T-cell (primary cell): ENCODE results near the gene NCS1. TPM values are rescaled to one million over a fixed set of nuclear protein-coding genes. Genes with fewer than 3 reads are reported as not detected.

Experiments used
- ATAC-seq, 4 experiments: fragments of 200-7000 bp in 3 of 4; fragments of 150-1000 bp in 1 of 4; cut with Tn5 transposase; replicated peaks in 1 of 4; 1 replicate in 3 of 4; 2 replicates in 1 of 4; pipeline ENCODE4 v1.10.0; 2021; ENCODE audit warnings: moderate library complexity in 3 of 4, mild to moderate bottlenecking in 2 of 4, moderate number of reproducible peaks in 1 of 4
- CTCF ChIA-PET, 2 donors: fragments of 300-600 bp; sonication (Branson Sonifier 250); formaldehyde crosslinking; loops; one replicate each; lab custom pipeline; 2022; ENCODE audit warnings: antibody characterized with exemption in 2 of 2; lab: Charles Lee
- POLR2A ChIA-PET, 2 donors: fragments of 300-600 bp; sonication (Branson Sonifier 250); formaldehyde crosslinking; loops; one replicate each; lab custom pipeline; 2022; ENCODE audit warnings: antibody characterized with exemption in 2 of 2; lab: Charles Lee
- DNase-seq, 35 experiments: peaks; one replicate each; pipeline versions ENCODE4 v3.0.0 to v3.0.0-alpha.2; 2013 to 2023
- H3K27ac ChIP-seq: one replicate; pipeline ENCODE4 v1.5.1; 2013; ENCODE audit warnings: low read length
- H3K27me3 ChIP-seq, 2 experiments: replicated peaks in 1 of 2; 1 replicate in 1 of 2; 2 replicates in 1 of 2; pipeline versions ENCODE4 v1.6.1 to v1.7.0; 2013; ENCODE audit warnings: low read length in 1 of 2, mixed read lengths in 1 of 2; ENCODE audit not compliant: control insufficient read depth in 2 of 2, insufficient read depth in 2 of 2; ENCODE audit errors: extremely low read depth in 1 of 2
- H3K36me3 ChIP-seq, 2 donors: 1 replicate in 1 of 2; 2 replicates in 1 of 2; pipeline versions ENCODE4 v1.6.1 to v1.7.0; 2013; ENCODE audit warnings: low read length in 1 of 2; ENCODE audit not compliant: control insufficient read depth in 2 of 2, insufficient read depth in 1 of 2; ENCODE audit errors: extremely low read depth in 1 of 2
- H3K4me1 ChIP-seq, 2 experiments: 1 replicate in 1 of 2; 2 replicates in 1 of 2; pipeline versions ENCODE4 v1.6.1 to v1.7.0; 2013; ENCODE audit warnings: low read length in 2 of 2, mixed read lengths in 1 of 2; ENCODE audit not compliant: insufficient read depth in 2 of 2, control insufficient read depth in 1 of 2; ENCODE audit errors: extremely low read depth in 1 of 2
- H3K4me3 ChIP-seq, 2 donors: 1 replicate in 1 of 2; 2 replicates in 1 of 2; pipeline versions ENCODE4 v1.5.1 to v1.7.0; 2013; ENCODE audit warnings: mild to moderate bottlenecking in 2 of 2, low read length in 1 of 2, moderate library complexity in 1 of 2; ENCODE audit not compliant: control insufficient read depth in 1 of 2; ENCODE audit errors: extremely low read depth in 1 of 2
- H3K9me3 ChIP-seq: 2 replicates; pipeline ENCODE4 v1.7.0; 2013
- H3K27ac Mint-ChIP-seq, 2 donors: one replicate each; pipeline ENCODE4 v1.8.0; 2020 to 2021; ENCODE audit warnings: mild to moderate bottlenecking in 2 of 2, mixed read lengths in 2 of 2
- H3K27me3 Mint-ChIP-seq, 2 donors: one replicate each; pipeline ENCODE4 v1.8.0; 2021 to 2022; ENCODE audit warnings: mixed read lengths in 2 of 2
- H3K36me3 Mint-ChIP-seq: one replicate; pipeline ENCODE4 v1.8.0; 2021; ENCODE audit warnings: mixed read lengths
- H3K4me1 Mint-ChIP-seq, 3 donors: one replicate each; pipeline ENCODE4 v1.8.0; 2020 to 2022; ENCODE audit warnings: mixed read lengths in 3 of 3, mild to moderate bottlenecking in 1 of 3
- H3K4me3 Mint-ChIP-seq, 3 donors: one replicate each; pipeline ENCODE4 v1.8.0; 2020 to 2022; ENCODE audit warnings: mild to moderate bottlenecking in 3 of 3, mixed read lengths in 3 of 3, moderate library complexity in 3 of 3
- H3K9me3 Mint-ChIP-seq, 3 donors: one replicate each; pipeline ENCODE4 v1.8.0; 2020 to 2022; ENCODE audit warnings: mixed read lengths in 3 of 3
- WGBS: methylation state at CpG from one replicate; pipeline ENCODE4 v1.1.5; 2013; ENCODE audit warnings: missing lambda C conversion rate; ENCODE audit not compliant: insufficient coverage; 5-methylcytosine and 5-hydroxymethylcytosine counted together
- total RNA-seq, 35 experiments: library from RNA in 6 of 35; stranded (reverse) in 6 of 35; fragments of 120-200 nt in 1 of 35; gene quantifications; one replicate each; pipeline versions ENCODE4 v1.2.1 to v1.2.4 and lab custom pipeline; 2013 to 2026

NCS1 gene
- total RNA-seq, 5 donors from 2014 or later (not counting 1 experiment from before 2014, with no cell fraction given) = 0.20 to 0.82 (median 0.46) TPM; not detected in 1

- WGBS = 92% methylated on average over 2 of the region's 4 CpGs
- H3K27me3 Mint-ChIP-seq = peaks cover 33 to 48% of the 10 kb centered on the region in 2 donors
- CTCF ChIA-PET = interaction anchor here in 1 of 2 donors (0.7 to 0.8 kb wide), 2 partner anchors 9 to 504 kb away, joined by 3 to 9 read pairs; no protein-coding TSS in a partner anchor
Observed at GRCh38 chr9:130259044-130259443, 86.8 kb downstream of the NCS1 start.

GRCh38 chr9:130260816-130261765, 88.9 kb downstream of the NCS1 start:
- Mint-ChIP-seq H3K36me3 (no peaks in the 10 kb centered on the region), H3K4me1 (peaks cover 0 to 4% (median 4%) of the 10 kb centered on the region in 3 donors), H3K27ac (no peak overlapping the region), H3K27me3 (peaks cover 45 to 58% of the 10 kb centered on the region in 2 donors), H3K4me3 (no peak overlapping the region), H3K9me3 (no peaks in the 10 kb centered on the region)
- H3K4me3 ChIP-seq = no peak overlapping the region
- ChIA-PET POLR2A (no interaction called here), CTCF (no interaction called here)
- WGBS = 79% methylated on average over 15 of the region's 16 CpGs
- H3K9me3 ChIP-seq = no peaks in the 10 kb centered on the region
- H3K27ac ChIP-seq = no peak overlapping the region
- peaks cover 21 to 60% of the 10 kb centered on the region in 2 experiments for H3K27me3 ChIP-seq
- ATAC-seq (no peak), DNase-seq (no peak)
- no peaks in the 10 kb centered on the region for H3K36me3 ChIP-seq
- H3K4me1 ChIP-seq = peaks cover 0 to 3% of the 10 kb centered on the region in 2 experiments

More at GRCh38 chr9:130259044-130259443, 86.8 kb downstream of the NCS1 start:
- POLR2A ChIA-PET = no interaction called here
- no peak for ATAC-seq
- no peaks in the 10 kb centered on the region for H3K9me3 Mint-ChIP-seq
- Histone ChIP-seq H3K9me3 (no peaks in the 10 kb centered on the region), H3K27me3 (peaks cover 15 to 47% of the 10 kb centered on the region in 2 experiments), H3K27ac (no peak overlapping the region), H3K36me3 (no peaks in the 10 kb centered on the region), H3K4me3 (no peak overlapping the region), H3K4me1 (no peaks in the 10 kb centered on the region)
- no peak overlapping the region for H3K4me3 Mint-ChIP-seq
- DNase-seq = no peak
- no peak overlapping the region for H3K27ac Mint-ChIP-seq
- no peaks in the 10 kb centered on the region for H3K4me1 Mint-ChIP-seq
- H3K36me3 Mint-ChIP-seq = no peaks in the 10 kb centered on the region

GRCh38 chr9:130262061-130262745, 90.0 kb downstream of the NCS1 start:
- H3K9me3 ChIP-seq = no peaks in the 10 kb centered on the region
- H3K4me1 ChIP-seq = peaks cover 0 to 3% of the 10 kb centered on the region in 2 experiments
- Mint-ChIP-seq H3K36me3 (no peaks in the 10 kb centered on the region), H3K27ac (no peak overlapping the region), H3K9me3 (no peaks in the 10 kb centered on the region), H3K27me3 (peaks cover 57 to 69% of the 10 kb centered on the region in 2 donors), H3K4me3 (no peak overlapping the region), H3K4me1 (peaks cover 9 to 12% (median 12%) of the 10 kb centered on the region in 3 donors)
- H3K27ac ChIP-seq = no peak overlapping the region
- H3K4me3 ChIP-seq = no peak overlapping the region
- ATAC-seq = no peak
- POLR2A ChIA-PET = no interaction called here
- H3K36me3 ChIP-seq = no peaks in the 10 kb centered on the region
- CTCF ChIA-PET = no interaction called here
- no peak for DNase-seq
- peaks cover 25 to 69% of the 10 kb centered on the region in 2 experiments for H3K27me3 ChIP-seq
- WGBS = 69% methylated on average over 13 of the region's 17 CpGs

- WGBS = 81% methylated on average over 6 of the region's 7 CpGs
- H3K27me3 Mint-ChIP-seq = peaks cover 62 to 74% of the 10 kb centered on the region in 2 donors
Observed at GRCh38 chr9:130262771-130263170, 90.6 kb downstream of the NCS1 start.

GRCh38 chr9:130263601-130264413, 91.6 kb downstream of the NCS1 start:
- peaks cover 66 to 80% of the 10 kb centered on the region in 2 donors for H3K27me3 Mint-ChIP-seq
- POLR2A ChIA-PET = no interaction called here
- no peak for DNase-seq
- H3K4me1 ChIP-seq = peaks cover 0 to 3% of the 10 kb centered on the region in 2 experiments
- no peaks in the 10 kb centered on the region for H3K9me3 ChIP-seq
- H3K9me3 Mint-ChIP-seq = no peaks in the 10 kb centered on the region
- no peaks in the 10 kb centered on the region for H3K36me3 Mint-ChIP-seq
- no peak overlapping the region for H3K27ac ChIP-seq
- H3K36me3 ChIP-seq = no peaks in the 10 kb centered on the region
- H3K4me3 Mint-ChIP-seq = no peak overlapping the region
- no peak overlapping the region for H3K4me3 ChIP-seq
- 37% methylated on average over 7 of the region's 10 CpGs for WGBS
- peaks cover 31 to 83% of the 10 kb centered on the region in 2 experiments for H3K27me3 ChIP-seq
- H3K27ac Mint-ChIP-seq = no peak overlapping the region
- CTCF ChIA-PET = interaction anchor here in 1 of 2 donors (0.6 kb wide), 1 partner anchor 8 kb away, joined by 3 read pairs; no protein-coding TSS in a partner anchor
- ATAC-seq = no peak
- H3K4me1 Mint-ChIP-seq = peaks cover 9 to 12% (median 12%) of the 10 kb centered on the region in 3 donors

More at GRCh38 chr9:130262771-130263170, 90.6 kb downstream of the NCS1 start:
- no peak overlapping the region for H3K4me3 ChIP-seq
- POLR2A ChIA-PET = no interaction called here
- DNase-seq (no peak), ATAC-seq (no peak)
- no peak overlapping the region for H3K4me3 Mint-ChIP-seq
- H3K27ac ChIP-seq = no peak overlapping the region
- H3K36me3 ChIP-seq = no peaks in the 10 kb centered on the region
- peaks cover 9 to 12% (median 12%) of the 10 kb centered on the region in 3 donors for H3K4me1 Mint-ChIP-seq
- H3K27ac Mint-ChIP-seq = no peak overlapping the region
- peaks cover 0 to 3% of the 10 kb centered on the region in 2 experiments for H3K4me1 ChIP-seq
- H3K27me3 ChIP-seq = peaks cover 28 to 74% of the 10 kb centered on the region in 2 experiments
- no peaks in the 10 kb centered on the region for H3K9me3 ChIP-seq
- no peaks in the 10 kb centered on the region for H3K9me3 Mint-ChIP-seq
- H3K36me3 Mint-ChIP-seq = no peaks in the 10 kb centered on the region
- CTCF ChIA-PET = no interaction called here
